ENCODE measurements around the gene COL5A1. TPM values are rescaled to one million over a fixed set of nuclear protein-coding genes. Genes with fewer than 3 reads are reported as not detected.
"Not testable (repeated sequence)": the region's sequence is repeated elsewhere in the genome, so short reads cannot be mapped to it uniquely, and the experiment has no call there.

The COL5A1 gene
- total RNA-seq, 4 donors from 2014 or later, result 1.6 to 2.8 (median 2.3) TPM

DNA sequence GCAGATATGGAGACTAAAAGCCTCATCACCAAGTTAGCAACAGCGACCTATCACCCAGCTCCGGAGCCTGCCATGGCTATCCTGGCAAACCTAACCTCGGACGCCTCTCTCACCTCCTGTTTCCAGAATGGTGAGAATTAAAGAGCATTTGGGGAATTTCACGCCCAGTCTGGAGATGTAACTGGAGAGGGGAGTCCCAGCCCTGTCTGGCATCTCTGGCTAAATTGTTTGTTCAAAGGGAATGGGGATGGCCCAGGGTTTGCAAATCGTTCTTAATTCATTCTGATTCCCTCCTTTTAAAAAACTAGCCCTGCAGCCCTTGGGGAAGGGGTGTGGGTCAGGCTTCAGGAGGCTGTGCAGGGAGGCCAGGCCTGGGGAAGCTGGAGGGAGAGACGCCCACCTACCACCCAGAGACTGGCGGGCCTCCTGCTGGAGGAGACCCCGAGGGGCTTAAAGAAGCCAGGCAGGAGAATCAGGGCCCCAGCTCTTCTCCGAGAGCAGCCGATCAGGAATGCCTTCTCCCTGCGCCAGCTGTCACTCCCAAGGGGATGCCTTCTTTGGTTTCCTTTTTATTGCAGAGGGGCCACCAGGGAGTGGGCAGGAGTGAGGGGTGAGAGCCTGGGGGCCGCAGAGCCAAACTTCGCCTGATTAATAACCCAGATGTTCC, 964 bp upstream of the COL5A1 start:
- peak overlapping the region; percentile 28 to 71 (median 54) for H3K27ac ChIP-seq
- TF ChIP-seq, protein P1, sequence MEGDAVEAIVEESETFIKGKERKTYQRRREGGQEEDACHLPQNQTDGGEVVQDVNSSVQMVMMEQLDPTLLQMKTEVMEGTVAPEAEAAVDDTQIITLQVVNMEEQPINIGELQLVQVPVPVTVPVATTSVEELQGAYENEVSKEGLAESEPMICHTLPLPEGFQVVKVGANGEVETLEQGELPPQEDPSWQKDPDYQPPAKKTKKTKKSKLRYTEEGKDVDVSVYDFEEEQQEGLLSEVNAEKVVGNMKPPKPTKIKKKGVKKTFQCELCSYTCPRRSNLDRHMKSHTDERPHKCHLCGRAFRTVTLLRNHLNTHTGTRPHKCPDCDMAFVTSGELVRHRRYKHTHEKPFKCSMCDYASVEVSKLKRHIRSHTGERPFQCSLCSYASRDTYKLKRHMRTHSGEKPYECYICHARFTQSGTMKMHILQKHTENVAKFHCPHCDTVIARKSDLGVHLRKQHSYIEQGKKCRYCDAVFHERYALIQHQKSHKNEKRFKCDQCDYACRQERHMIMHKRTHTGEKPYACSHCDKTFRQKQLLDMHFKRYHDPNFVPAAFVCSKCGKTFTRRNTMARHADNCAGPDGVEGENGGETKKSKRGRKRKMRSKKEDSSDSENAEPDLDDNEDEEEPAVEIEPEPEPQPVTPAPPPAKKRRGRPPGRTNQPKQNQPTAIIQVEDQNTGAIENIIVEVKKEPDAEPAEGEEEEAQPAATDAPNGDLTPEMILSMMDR (IDR thresholded peaks at IDR 0.05 in 4 of 5, conservative IDR thresholded peaks at IDR 0.05 in 1 of 5), result no peak
- no peak for TF ChIP-seq POLR2A (IDR thresholded peaks at IDR 0.05)
- H3K4me1 ChIP-seq, result peaks cover 3% of the 10 kb centered on the region in 2 donors
- intact Hi-C loops (cut with DNase I; ENCODE audit: low total_unique reads), result no loop called here
- no peak for DNase-seq
- H3K36me3 ChIP-seq, result no peaks in the 10 kb centered on the region
- in situ Hi-C loops (cut with MboI; ENCODE audit: low sequenced_read_pairs in 4 of 4), result no loop called here
- peak overlapping the region; percentile 46 to 53 (median 49) for H3K4me3 ChIP-seq
- H3K9me3 ChIP-seq, result no peaks in the 10 kb centered on the region
- ATAC-seq, result no peak
- peaks cover 19 to 43% (median 32%) of the 10 kb centered on the region in 3 donors for H3K27me3 ChIP-seq

DNA sequence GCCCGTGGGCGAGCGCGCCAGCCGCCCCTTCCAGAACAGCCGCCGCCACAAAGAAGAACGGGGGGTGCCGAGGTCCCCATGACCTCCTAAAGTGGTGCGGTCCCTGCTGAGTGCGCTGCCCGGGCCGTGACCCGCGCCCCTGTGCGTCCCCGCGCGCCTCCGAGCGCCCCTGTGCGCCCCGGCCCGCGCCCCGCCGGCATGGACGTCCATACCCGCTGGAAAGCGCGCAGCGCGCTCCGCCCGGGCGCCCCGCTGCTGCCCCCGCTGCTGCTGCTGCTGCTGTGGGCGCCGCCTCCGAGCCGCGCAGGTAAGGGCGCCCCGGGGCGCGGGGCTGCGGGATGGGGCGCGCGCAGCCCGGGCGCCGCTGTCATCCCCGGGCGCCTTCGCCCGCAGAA, 384 bp downstream of the COL5A1 start:
- Histone ChIP-seq H3K4me1 (peaks cover 3% of the 10 kb centered on the region in 2 donors), H3K36me3 (no peaks in the 10 kb centered on the region), H3K27ac (peak overlapping the region; percentile 62 to 73 (median 70)), H3K9me3 (no peaks in the 10 kb centered on the region), H3K27me3 (peaks cover 22 to 43% (median 32%) of the 10 kb centered on the region in 3 donors), H3K4me3 (peak overlapping the region; percentile 46 to 53 (median 49))
- in situ Hi-C loops (cut with MboI; ENCODE audit: low sequenced_read_pairs in 4 of 4), result no loop called here
- TF ChIP-seq, protein P1 (IDR thresholded peaks at IDR 0.05 in 4 of 5, conservative IDR thresholded peaks at IDR 0.05 in 1 of 5), result no peak
- TF ChIP-seq POLR2A (IDR thresholded peaks at IDR 0.05), result peak in 1 of 2 donors; percentile 4
- DNase-seq (no peak), ATAC-seq (no peak)
- intact Hi-C loops (cut with DNase I; ENCODE audit: low total_unique reads), result no loop called here

DNA sequence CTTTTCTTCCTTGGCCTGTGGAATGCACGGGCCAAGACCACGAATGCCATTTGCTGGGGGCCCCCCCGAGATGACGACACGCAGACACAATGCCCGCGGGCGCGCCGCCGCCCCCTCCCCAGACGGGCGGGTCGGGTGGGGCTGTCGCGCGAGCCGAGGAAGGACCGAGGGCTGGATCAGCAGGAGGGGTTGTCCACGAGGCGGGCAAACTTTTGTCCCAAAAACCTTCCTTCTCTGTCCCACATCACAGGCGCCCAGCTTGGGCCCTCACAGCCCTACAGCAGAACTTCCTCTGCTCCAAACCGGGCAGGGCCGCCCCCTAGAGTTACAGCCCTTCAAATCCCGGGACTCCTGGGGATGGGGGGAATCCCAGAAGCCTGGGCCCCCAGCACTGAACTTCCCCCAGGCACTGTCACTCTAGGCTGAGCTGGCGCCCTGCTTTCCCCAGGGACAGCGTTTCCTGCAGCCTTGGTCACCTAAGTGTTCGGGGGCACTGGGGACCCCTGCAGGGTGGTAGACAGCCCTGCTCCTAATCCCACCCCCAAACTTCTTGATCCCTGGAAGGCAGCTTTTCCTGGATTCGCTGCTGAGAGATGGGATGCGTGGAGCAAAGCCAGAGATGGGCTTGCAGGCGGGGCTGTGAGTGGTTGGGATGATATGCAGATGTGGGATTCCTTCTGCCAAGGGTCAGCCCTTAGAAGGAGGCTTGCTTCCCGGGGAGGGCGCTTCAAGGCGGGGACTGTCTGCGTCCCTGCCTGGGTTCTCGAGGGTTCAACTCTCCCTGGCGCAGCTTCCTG, 980 bp downstream of the COL5A1 start:
- Histone ChIP-seq H3K4me3 (peak overlapping the region; percentile 28 to 47 (median 36)), H3K9me3 (no peaks in the 10 kb centered on the region), H3K27ac (peak overlapping the region; percentile 61 to 73 (median 64)), H3K27me3 (peaks cover 22 to 43% (median 32%) of the 10 kb centered on the region in 3 donors), H3K4me1 (peaks cover 3% of the 10 kb centered on the region in 2 donors), H3K36me3 (no peaks in the 10 kb centered on the region)
- ATAC-seq (peak in 1 of 2 donors; percentile 31), DNase-seq (peak; percentile 29 to 64)
- in situ Hi-C loops (cut with MboI; ENCODE audit: low sequenced_read_pairs in 4 of 4) (no loop called here), intact Hi-C loops (cut with DNase I; ENCODE audit: low total_unique reads) (no loop called here)
- TF ChIP-seq POLR2A (IDR thresholded peaks at IDR 0.05), result no peak
- TF ChIP-seq, protein P1 (IDR thresholded peaks at IDR 0.05 in 4 of 5, conservative IDR thresholded peaks at IDR 0.05 in 1 of 5), result no peak

DNA sequence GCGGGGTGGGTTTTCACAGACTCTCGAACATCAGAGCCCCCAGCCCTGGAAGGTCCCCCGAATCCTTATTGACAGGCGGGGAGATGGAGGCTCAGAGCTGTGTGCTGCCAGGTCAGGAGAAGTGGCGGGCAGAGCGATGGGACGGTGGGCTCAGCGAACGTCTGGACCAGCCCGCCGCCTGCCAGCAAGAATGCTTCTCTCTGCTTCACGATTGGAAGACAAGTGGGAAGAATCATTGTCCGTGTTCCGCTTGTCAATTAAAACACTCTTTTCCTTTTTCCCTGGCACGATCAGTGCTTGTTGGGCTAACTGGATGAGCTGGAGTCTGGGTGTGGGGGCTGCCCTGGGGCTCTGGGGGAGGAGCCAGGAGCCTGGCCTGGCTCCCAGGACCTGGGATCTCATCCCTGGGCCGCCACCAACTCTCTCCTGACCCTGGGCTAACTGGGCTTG, 1.6 kb downstream of the COL5A1 start:
- Histone ChIP-seq H3K4me3 (peak overlapping the region in 2 of 4 donors; percentile 43 to 47), H3K27ac (peak overlapping the region; percentile 61 to 73 (median 64)), H3K9me3 (no peaks in the 10 kb centered on the region), H3K27me3 (peaks cover 26 to 43% (median 32%) of the 10 kb centered on the region in 3 donors), H3K4me1 (peaks cover 3% of the 10 kb centered on the region in 2 donors), H3K36me3 (no peaks in the 10 kb centered on the region)
- in situ Hi-C loops (cut with MboI; ENCODE audit: low sequenced_read_pairs in 4 of 4) (no loop called here), intact Hi-C loops (cut with DNase I; ENCODE audit: low total_unique reads) (no loop called here)
- DNase-seq, result no peak
- no peak for ATAC-seq
- TF ChIP-seq POLR2A (IDR thresholded peaks at IDR 0.05), result no peak
- TF ChIP-seq, protein P1 (IDR thresholded peaks at IDR 0.05 in 4 of 5, conservative IDR thresholded peaks at IDR 0.05 in 1 of 5), result no peak

DNA sequence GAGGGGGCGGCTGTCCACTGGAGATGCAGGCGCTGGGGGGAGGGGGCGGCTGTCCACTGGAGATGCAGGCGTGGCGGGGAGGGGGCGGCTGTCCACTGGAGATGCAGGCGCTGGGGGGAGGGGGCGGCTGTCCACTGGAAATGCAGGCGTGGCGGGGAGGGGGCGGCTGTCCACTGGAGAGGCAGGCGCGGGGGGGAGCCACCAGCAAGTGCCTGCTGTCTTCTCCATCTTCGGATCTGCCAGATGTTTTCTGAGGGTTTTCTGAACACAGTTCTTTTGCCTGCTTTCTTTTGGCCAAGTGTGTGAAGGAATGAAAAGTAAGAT, 2.8 kb downstream of the COL5A1 start:
- in situ Hi-C loops (cut with MboI; ENCODE audit: low sequenced_read_pairs in 4 of 4); intact Hi-C loops (cut with DNase I; ENCODE audit: low total_unique reads); H3K36me3 ChIP-seq; H3K4me1 ChIP-seq; H3K9me3 ChIP-seq; ATAC-seq; DNase-seq: not testable (repeated sequence)
- Histone ChIP-seq H3K27me3 (peaks cover 26 to 42% (median 32%) of the 10 kb centered on the region in 3 donors), H3K4me3 (peak overlapping the region in 1 of 4 donors; percentile 23), H3K27ac (peak overlapping the region; percentile 35 to 71 (median 52))
